Measurements from ENCODE around the gene RPLP1.

Gene RPLP1

GRCh38 chr15:69469467-69470201, 17.0 kb downstream of the RPLP1 start:
- no peak for DNase-seq (ENCODE audit: low spot score)

DNA sequence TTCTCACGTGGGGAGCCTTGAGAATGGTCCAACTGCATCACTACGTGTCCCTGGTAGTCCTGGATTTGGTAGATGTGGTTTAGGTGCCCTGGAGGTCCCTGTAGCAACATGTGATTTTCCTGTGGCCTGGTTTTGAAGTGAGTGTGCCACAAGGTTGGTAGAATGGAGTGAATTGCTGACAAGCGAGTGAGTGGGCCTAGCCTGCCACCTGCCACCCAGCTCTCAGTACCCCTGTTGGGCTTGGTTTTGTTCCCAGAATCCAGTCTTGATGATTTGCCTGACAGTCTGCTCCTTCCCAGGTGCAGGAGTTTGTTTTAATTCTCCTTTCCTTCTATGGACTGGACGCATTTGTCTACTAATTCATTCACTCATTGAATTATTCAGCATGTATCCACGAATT, 19.4 kb downstream of the RPLP1 start:
- no peak for DNase-seq (ENCODE audit: low spot score)

DNA sequence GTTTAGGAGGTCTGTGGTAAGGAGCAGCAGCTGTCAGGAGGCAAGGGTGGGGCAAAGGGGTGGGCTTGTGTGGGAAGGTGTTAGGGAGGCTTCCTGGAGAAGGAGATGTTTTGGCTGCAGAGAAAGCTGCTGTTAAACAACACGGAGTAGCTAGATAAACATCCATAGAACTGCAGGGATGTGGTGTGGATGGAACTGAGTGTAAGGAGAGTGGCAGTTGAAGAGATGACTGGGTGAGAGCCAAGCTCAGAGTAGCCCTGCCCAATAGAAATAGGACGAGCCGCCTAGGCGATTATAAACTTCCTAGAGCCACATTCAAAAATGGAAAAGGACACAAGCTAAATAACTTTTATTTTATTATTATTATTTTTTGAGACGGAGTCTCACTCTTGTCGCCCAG, 19.9 kb downstream of the RPLP1 start:
- no peak for DNase-seq (ENCODE audit: low spot score)

DNA sequence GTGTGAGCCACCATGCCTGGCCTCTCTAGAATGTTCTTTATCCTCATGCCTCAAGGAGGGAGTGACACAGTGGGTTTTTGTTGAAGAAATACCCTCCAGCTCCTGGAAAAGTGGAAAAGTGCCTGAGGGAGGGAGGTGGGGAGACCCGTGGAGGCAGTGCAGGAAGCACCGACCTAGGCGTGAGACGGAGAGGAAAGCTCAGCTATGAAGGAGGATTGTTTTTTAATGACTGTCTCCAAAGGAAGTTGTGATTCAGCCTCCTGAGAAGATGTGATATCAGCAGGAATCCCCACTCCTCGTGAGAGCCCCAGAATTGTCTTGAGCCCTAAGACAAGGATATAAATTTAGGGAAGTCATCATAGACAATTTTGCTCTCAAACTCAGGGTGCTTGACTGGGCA, 21.7 kb downstream of the RPLP1 start:
- DNase-seq (ENCODE audit: low spot score): no peak

DNA sequence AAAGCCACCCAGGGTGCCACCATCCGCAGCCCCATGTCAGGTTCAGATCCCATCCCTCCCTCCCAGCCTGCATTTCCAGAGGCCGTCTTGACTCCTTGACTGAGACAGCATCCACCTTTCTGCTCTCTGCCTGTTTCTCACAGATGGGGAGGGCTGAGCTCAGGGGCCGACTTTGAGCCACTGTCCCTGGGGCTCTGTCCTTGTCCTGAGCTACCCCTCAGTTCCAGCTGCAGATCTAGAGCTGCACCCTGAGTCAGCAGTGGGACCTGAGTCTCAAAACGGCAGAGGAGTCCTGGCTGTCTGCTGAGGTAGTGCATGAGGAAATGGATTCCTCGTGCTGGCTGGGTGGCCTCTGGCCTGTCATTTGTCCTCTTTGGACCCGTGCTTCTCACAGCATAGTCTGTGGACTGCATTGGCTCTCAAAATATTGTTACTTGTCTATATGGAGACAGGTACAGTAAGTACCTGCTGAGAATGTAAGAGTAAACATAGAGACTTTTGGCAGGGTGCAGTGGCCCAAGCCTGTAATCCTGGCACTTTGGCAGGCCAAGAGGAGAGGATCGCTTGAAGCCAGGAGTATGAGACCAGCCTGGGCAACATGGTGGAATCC, 22.3 kb downstream of the RPLP1 start:
- DNase-seq (ENCODE audit: low spot score): no peak

GRCh38 chr15:69475769-69476358, 23.2 kb downstream of the RPLP1 start:
- peak; percentile 66 for DNase-seq (ENCODE audit: low spot score)

GRCh38 chr15:69476704-69477473, 24.3 kb downstream of the RPLP1 start:
- DNase-seq (ENCODE audit: low spot score): no peak

GRCh38 chr15:69478259-69478781, 25.7 kb downstream of the RPLP1 start:
- DNase-seq (ENCODE audit: low spot score): no peak

DNA sequence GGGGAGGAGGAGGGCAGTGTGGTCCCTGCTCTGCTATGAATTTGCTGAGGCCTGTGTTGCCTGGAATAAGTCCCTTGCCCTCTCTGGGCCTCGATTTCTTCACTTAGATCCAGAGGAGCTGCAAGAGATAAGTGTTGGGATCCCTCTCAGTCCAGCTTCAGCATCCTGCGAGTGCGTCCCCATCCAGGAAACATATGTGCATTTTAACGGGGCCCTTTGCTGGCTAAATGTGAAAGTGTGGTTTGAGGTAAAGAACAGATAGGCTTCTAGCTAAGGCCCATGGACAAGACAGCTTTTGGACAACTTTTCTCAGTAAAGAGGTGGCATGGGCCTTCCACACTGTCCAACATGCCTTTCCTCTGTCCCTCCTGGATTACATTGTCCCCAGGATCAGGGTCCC, 26.5 kb downstream of the RPLP1 start:
- no peak for DNase-seq (ENCODE audit: low spot score)

- DNase-seq (ENCODE audit: low spot score): no peak
Observed at GRCh38 chr15:69479971-69480370, 27.4 kb downstream of the RPLP1 start.

GRCh38 chr15:69480932-69481331, 28.3 kb downstream of the RPLP1 start:
- no peak for DNase-seq (ENCODE audit: low spot score)

- no peak for DNase-seq (ENCODE audit: low spot score)
Observed at GRCh38 chr15:69482686-69483256, 30.2 kb downstream of the RPLP1 start.

- DNase-seq (ENCODE audit: low spot score): no peak
Observed at GRCh38 chr15:69484837-69485236, 32.2 kb downstream of the RPLP1 start.

DNA sequence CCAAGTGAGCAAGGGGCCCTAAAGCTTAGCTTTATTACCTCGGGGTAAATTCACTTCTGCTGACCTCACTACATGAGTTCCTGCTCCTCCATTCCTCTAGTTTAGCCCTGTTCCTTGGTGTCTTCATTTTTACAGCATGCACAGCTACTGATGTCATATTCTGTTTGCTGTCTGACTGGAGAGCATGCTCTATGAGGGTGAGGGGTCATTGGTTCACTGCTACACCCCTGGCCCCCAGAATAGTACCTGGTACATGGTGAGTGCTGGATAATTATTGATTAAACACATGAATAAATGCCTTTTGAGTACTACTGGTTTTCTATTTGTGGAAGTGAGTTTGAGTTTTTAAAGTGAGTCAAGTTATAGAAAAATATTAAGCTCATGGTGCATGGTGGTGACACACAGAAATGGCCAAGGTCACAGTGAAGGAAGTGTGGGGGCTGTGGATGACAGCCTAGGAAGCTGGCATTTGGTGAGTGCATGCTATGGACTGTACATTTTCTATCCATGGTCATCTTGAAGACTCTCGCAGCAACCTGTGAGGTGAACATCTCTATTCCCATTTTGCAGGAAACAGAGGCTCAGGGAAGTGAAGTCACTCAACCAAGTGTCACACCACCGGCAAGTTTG, 34.0 kb downstream of the RPLP1 start:
- no peak for DNase-seq (ENCODE audit: low spot score)

GRCh38 chr15:69489073-69489571, 36.5 kb downstream of the RPLP1 start:
- DNase-seq (ENCODE audit: low spot score): peak; percentile 89

DNA sequence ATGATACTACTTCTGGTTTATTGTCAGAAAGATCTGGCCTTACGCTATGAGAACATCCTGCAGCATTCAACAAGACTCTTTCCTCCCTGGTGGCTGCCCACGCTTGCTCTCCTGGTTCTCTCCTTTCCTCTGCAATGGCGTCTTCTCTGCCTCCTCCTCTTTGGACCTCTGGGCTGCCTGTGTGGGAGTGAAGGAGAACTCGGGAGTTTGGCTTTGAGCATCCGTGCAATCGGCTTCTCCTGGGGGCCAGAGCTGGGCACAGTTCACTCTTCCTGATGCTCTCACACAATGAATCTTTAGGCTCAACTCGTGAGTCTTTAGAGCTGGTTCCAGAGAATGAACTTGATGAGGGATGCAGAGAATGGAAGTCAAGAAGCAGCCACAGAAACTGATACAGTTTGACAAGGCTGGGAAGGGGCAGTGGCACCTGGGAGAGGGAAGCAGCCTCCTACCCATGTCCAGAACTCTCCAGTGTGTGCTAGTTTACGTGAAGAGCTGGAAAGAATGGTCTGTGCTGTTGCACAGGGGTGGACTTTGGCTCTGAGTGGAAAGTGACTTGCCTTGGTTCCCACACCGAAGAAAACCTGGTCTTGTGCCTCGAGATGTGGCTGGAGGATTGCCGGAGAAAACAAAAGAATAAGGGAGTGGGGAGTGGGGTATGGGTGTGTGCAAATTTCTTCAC, 37.9 kb downstream of the RPLP1 start:
- no peak for DNase-seq (ENCODE audit: low spot score)

GRCh38 chr15:69491038-69491505, 38.5 kb downstream of the RPLP1 start:
- DNase-seq (ENCODE audit: low spot score): no peak

- DNase-seq (ENCODE audit: low spot score): no peak
Observed at GRCh38 chr15:69493406-69493805, 40.8 kb downstream of the RPLP1 start.

DNA sequence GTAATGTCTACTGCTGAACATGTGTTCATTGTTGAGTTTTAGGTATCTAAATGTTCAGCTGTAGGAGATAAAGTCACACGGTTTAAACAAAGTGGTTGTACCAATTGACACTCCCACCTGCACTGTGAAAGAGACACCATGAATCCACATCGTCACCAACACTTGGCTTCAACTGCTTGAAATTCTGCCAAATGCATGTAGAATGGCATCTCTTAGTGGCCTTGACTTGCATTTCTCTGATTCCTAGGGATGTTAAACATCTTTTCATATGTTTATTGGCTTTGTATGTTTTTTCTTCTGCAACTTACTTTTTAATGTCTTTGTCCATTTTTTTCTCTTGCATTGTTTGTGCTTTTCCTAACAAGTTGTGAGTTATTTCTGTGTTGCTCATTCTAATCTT, 43.4 kb downstream of the RPLP1 start:
- no peak for DNase-seq (ENCODE audit: low spot score)

DNA sequence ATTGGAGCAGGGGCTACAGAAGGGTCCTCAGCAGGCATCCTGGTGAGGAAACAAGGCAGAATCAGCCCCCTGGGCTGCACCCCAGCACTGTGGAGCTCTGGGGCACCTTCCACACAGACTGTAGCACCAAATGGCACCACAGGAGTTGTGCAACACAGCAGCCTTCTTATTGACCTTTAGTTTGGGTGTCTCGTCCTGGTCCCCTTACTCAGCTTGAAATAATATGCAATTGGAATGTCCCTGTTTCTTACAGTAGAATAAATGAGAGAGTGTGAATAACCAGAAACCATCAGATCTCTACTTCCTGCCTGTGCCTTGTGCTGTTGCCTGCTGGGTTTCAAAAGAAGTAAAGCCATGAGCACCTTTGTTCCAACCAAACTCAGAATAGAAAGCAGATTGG, 44.5 kb downstream of the RPLP1 start:
- no peak for DNase-seq (ENCODE audit: low spot score)

- DNase-seq (ENCODE audit: low spot score): no peak
Observed at GRCh38 chr15:69497667-69498066, 45.0 kb downstream of the RPLP1 start.
